B cell (primary cell): Measurements from ENCODE around the gene HIGD1A.

Source experiments
- EZH2 ChIP-seq: IDR thresholded peaks from 2 replicates; pipeline ENCODE4 v1.6.1; 2012; ENCODE audit warnings: borderline replicate concordance, low read depth, mild to moderate bottlenecking, moderate library complexity, low read length; ENCODE audit not compliant: insufficient read depth, poor library complexity, severe bottlenecking
- TF ChIP-seq, protein P1 (sequence below): fragments of 200-600 bp; IDR thresholded peaks from one replicate; pipeline ENCODE4 v1.8.0; 2022; ENCODE audit warnings: antibody characterized with exemption, mild to moderate bottlenecking

- TF ChIP-seq, protein P1, sequence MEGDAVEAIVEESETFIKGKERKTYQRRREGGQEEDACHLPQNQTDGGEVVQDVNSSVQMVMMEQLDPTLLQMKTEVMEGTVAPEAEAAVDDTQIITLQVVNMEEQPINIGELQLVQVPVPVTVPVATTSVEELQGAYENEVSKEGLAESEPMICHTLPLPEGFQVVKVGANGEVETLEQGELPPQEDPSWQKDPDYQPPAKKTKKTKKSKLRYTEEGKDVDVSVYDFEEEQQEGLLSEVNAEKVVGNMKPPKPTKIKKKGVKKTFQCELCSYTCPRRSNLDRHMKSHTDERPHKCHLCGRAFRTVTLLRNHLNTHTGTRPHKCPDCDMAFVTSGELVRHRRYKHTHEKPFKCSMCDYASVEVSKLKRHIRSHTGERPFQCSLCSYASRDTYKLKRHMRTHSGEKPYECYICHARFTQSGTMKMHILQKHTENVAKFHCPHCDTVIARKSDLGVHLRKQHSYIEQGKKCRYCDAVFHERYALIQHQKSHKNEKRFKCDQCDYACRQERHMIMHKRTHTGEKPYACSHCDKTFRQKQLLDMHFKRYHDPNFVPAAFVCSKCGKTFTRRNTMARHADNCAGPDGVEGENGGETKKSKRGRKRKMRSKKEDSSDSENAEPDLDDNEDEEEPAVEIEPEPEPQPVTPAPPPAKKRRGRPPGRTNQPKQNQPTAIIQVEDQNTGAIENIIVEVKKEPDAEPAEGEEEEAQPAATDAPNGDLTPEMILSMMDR: no peak
- no peak for TF ChIP-seq EZH2
These were observed 41.3 kb downstream of the HIGD1A start for GRCh38 chr3:42763021-42763420.
